ENCODE results near the gene NR0B1.

DNA sequence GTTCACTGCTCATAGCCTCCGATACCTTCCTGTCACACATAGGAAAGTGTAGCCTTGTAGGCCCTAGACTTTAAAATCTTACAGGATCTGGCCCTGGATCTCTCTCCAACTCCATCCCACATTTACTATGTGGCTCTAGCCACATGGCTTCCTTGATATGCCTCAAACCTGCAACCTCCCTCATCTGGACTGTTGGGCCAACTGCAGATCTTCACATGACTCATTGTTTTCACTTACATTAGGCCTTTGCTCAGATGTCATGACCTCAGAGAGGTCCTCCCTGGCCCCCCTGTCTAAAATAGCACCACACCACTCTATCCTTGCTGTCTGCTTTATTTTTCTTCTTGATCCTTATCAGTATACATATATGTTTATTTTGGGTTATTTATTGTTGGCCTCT lies 8.1 kb upstream of the NR0B1 start:
- TF ChIP-seq CTCF (IDR thresholded peaks at IDR 0.05), result no peak
- TF ChIP-seq POLR2A (IDR thresholded peaks at IDR 0.05), result no peak

All from testis (tissue), 2 donors.